Nephron progenitor cell (in vitro differentiated cells): ENCODE measurements around the gene PLXNA4.
A peak's percentile ranks its signal among the peaks of the same experiment; 100 is the strongest.
"Not testable (repeated sequence)": the region's sequence is repeated elsewhere in the genome, so short reads cannot be mapped to it uniquely, and the experiment has no call there.

Source experiments
- DNase-seq: peaks from one replicate; pipeline ENCODE4 v3.0.0; 2021
- H3K27ac Mint-ChIP-seq: 2 replicates; pipeline ENCODE4 v1.8.0; 2021; ENCODE audit warnings: mild to moderate bottlenecking, moderate library complexity, mixed read lengths
- H3K27me3 Mint-ChIP-seq: 2 replicates; pipeline ENCODE4 v1.8.0; 2021; ENCODE audit warnings: mild to moderate bottlenecking, low read depth, mixed read lengths; ENCODE audit not compliant: poor library complexity
- H3K36me3 Mint-ChIP-seq: 2 replicates; pipeline ENCODE4 v1.8.0; 2021; ENCODE audit warnings: low read depth, mixed read lengths
- H3K4me1 Mint-ChIP-seq: 2 replicates; pipeline ENCODE4 v1.8.0; 2021; ENCODE audit warnings: mixed read lengths
- H3K4me3 Mint-ChIP-seq: 2 replicates; pipeline ENCODE4 v1.8.0; 2021; ENCODE audit warnings: mild to moderate bottlenecking, moderate library complexity, mixed read lengths
- H3K9me3 Mint-ChIP-seq: 2 replicates; pipeline ENCODE4 v1.8.0; 2021; ENCODE audit warnings: mild to moderate bottlenecking, moderate library complexity, mixed read lengths
- TF ChIP-seq, protein P1 (sequence below): fragments of 200-600 bp; sonication (generic); IDR thresholded peaks from 2 replicates; pipeline ENCODE4 v1.5.0; 2021; ENCODE audit warnings: antibody characterized with exemption

The PLXNA4 gene

DNA sequence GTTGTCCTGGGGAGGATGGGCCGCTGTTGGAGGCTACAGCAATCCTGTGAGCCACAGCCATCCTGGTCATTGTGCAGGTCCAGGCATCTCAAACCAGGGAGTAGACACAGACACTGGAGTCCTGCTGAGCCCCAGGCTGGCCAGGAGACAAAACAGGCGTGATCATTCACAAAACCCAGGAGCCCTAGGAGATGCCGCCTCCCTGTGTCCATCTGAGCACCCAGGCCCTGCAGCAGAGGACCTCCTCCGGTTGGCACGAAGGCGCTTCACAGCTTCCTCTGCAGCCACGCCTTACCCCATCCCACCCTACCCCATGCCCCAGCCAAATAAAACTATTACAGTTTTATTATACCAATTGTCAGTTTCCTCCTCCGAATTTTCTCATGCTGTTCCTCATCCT lies 183.6 kb downstream of the PLXNA4 start:
- Mint-ChIP-seq H3K36me3 (no peaks in the 10 kb centered on the region), H3K27me3 (peaks cover 57% of the 10 kb centered on the region), H3K4me1 (peaks cover 19% of the 10 kb centered on the region), H3K9me3 (no peaks in the 10 kb centered on the region), H3K4me3 (no peak overlapping the region), H3K27ac (no peak overlapping the region)
- DNase-seq: no peak
- TF ChIP-seq, protein P1, sequence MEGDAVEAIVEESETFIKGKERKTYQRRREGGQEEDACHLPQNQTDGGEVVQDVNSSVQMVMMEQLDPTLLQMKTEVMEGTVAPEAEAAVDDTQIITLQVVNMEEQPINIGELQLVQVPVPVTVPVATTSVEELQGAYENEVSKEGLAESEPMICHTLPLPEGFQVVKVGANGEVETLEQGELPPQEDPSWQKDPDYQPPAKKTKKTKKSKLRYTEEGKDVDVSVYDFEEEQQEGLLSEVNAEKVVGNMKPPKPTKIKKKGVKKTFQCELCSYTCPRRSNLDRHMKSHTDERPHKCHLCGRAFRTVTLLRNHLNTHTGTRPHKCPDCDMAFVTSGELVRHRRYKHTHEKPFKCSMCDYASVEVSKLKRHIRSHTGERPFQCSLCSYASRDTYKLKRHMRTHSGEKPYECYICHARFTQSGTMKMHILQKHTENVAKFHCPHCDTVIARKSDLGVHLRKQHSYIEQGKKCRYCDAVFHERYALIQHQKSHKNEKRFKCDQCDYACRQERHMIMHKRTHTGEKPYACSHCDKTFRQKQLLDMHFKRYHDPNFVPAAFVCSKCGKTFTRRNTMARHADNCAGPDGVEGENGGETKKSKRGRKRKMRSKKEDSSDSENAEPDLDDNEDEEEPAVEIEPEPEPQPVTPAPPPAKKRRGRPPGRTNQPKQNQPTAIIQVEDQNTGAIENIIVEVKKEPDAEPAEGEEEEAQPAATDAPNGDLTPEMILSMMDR: no peak

DNA sequence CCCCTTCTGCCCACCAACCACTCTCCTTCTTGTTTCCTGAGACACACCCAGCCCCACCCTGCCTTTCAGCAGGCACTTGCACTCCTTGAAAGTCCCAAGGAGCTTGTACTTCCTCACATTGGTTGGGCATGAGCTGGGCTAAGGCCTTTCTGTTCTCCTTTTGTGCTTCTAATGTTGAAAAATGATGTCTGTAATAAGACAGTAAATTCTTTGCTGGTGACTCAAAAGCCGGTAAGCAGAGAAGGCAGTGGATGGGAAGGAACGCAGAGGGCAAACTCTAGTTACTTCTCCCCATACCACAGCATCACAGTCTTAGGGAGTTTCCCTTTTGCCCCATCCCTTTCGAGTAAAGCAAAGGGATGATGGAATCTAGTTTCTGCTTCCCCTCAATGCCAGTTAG lies 185.6 kb downstream of the PLXNA4 start:
- Mint-ChIP-seq H3K27ac (no peak overlapping the region), H3K4me3 (no peak overlapping the region), H3K27me3 (peaks cover 63% of the 10 kb centered on the region), H3K9me3 (no peaks in the 10 kb centered on the region), H3K4me1 (peaks cover 30% of the 10 kb centered on the region), H3K36me3 (no peaks in the 10 kb centered on the region)
- TF ChIP-seq, protein P1: no peak
- DNase-seq: no peak

DNA sequence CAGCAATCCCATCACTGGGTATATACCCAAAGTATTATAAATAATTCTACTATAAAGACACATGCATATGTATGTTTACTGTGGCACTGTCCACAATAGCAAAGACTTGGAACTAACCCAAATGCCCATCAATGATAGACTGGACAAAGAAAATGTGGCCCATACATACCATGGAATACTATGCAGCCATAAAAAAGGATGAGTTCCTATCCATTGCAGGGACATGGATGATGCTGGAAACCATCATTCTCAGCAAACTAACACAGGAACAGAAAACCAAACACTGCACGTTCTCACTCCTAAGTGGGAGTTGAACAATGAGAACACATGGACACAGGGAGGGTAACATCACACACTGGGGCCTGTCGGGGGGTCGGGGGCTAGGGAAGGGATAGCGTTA lies 186.2 kb downstream of the PLXNA4 start:
- H3K27me3 Mint-ChIP-seq: peaks cover 62% of the 10 kb centered on the region
- not testable (repeated sequence) for DNase-seq, H3K9me3 Mint-ChIP-seq, H3K4me3 Mint-ChIP-seq, H3K27ac Mint-ChIP-seq, H3K36me3 Mint-ChIP-seq
- H3K4me1 Mint-ChIP-seq: peaks cover 29% of the 10 kb centered on the region

DNA sequence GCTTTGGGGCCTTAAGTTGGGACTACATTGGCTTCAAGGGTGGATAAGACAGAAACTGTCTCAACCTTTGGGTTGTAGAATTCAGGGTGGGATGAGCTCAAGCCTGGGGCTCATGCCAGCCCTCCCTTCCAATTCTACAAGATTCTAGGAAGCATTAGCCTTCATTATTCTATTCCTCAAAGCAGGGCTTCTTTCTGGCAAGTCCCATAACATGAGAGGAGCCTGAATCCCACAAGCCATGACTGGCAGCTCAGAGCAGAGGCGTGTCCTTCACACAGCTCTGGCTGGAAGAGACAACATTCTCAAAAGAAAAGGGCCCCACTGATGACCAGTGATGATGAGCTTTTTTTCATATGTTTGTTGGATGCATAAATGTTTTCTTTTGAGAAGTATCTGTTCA lies 187.6 kb downstream of the PLXNA4 start:
- no peak for DNase-seq
- no peaks in the 10 kb centered on the region for H3K9me3 Mint-ChIP-seq
- H3K27ac Mint-ChIP-seq: no peak overlapping the region
- TF ChIP-seq, protein P1: no peak
- H3K4me1 Mint-ChIP-seq: peaks cover 39% of the 10 kb centered on the region
- peaks cover 65% of the 10 kb centered on the region for H3K27me3 Mint-ChIP-seq
- H3K4me3 Mint-ChIP-seq: no peak overlapping the region
- H3K36me3 Mint-ChIP-seq: no peaks in the 10 kb centered on the region

DNA sequence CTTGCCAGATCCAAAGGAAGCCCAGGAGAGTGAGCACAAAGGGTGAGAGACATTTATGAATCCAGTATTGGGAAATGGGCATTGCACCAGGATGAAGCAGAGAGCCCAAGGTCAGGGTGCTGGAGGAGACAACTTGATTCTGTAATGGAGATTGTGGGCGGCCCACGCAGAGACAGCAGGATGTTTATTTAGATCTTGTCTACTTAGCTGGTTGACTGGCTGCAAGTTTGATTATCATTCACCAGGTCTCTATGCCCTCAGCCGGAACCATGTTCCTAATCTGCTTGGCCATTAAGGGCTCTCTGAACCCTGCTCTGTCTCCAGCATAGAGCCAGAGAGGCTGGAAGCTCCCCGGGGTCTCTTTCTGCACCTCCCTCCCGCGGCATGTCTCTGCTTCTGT lies 188.7 kb downstream of the PLXNA4 start:
- no peaks in the 10 kb centered on the region for H3K36me3 Mint-ChIP-seq
- no peak for DNase-seq

DNA sequence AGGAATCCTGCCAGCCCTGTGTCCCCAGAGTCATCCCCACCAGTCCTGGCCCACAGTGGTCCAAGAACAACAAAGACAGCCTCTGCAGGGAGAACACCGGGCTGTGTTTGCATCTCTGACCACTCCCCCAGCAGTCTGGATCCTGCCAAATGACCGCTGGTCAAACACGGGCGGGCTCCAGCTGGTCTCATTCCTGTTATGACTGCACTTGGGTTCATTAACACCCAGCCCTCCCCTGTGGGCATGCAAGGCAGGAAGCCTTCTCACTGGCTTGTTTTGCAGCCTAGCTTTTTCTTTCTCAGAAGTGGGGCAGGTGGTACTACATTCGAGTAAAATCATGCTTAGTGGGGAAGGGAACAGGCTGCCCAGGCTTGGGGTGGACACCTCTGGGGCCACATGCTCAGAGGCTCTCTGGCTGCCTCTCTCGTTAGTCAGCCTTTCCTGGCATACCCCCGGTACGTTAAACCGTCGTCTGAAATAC lies 190.0 kb downstream of the PLXNA4 start:
- peak; percentile 21 for DNase-seq
- no peaks in the 10 kb centered on the region for H3K36me3 Mint-ChIP-seq
- peaks cover 60% of the 10 kb centered on the region for H3K27me3 Mint-ChIP-seq
- H3K27ac Mint-ChIP-seq: no peak overlapping the region
- no peak overlapping the region for H3K4me3 Mint-ChIP-seq
- TF ChIP-seq, protein P1: no peak
- peaks cover 52% of the 10 kb centered on the region for H3K4me1 Mint-ChIP-seq
- no peaks in the 10 kb centered on the region for H3K9me3 Mint-ChIP-seq

More for the DNA sequence above, 188.7 kb downstream of the PLXNA4 start:
- no peak overlapping the region for H3K4me3 Mint-ChIP-seq
- peaks cover 64% of the 10 kb centered on the region for H3K27me3 Mint-ChIP-seq
- H3K9me3 Mint-ChIP-seq: no peaks in the 10 kb centered on the region
- H3K4me1 Mint-ChIP-seq: peaks cover 43% of the 10 kb centered on the region
- TF ChIP-seq, protein P1: no peak
- H3K27ac Mint-ChIP-seq: no peak overlapping the region
